H1 (cell line): ENCODE measurements around the gene SCAI.

Experiments used
- CREB1 ChIP-seq: IDR thresholded peaks from 2 replicates; pipeline ENCODE4 v1.6.1; 2012; ENCODE audit warnings: inconsistent platforms
- EZH2 ChIP-seq: fragments of 200-600 bp; sonication (generic); IDR thresholded peaks from 2 replicates; pipeline ENCODE4 v1.7.1; 2012; ENCODE audit warnings: low read depth, mild to moderate bottlenecking, moderate library complexity, low read length, inconsistent platforms; ENCODE audit not compliant: severe bottlenecking
- HDAC6 ChIP-seq: IDR thresholded peaks from one replicate; pipeline ENCODE4 v1.7.1; 2012; ENCODE audit warnings: low read depth, mild to moderate bottlenecking, inconsistent platforms, low read length, moderate library complexity
- MAX ChIP-seq: IDR thresholded peaks from 2 replicates; pipeline ENCODE4 v1.6.1; 2012; ENCODE audit warnings: inconsistent platforms
- POLR2A ChIP-seq, 2 experiments: IDR thresholded peaks; 1 replicate in 1 of 2; 2 replicates in 1 of 2; pipeline ENCODE4 v1.6.1; 2011; ENCODE audit warnings: low read depth in 2 of 2, low read length in 2 of 2, mild to moderate bottlenecking in 2 of 2; ENCODE audit errors: control extremely low read depth in 1 of 2
- POLR2AphosphoS5 ChIP-seq: IDR thresholded peaks from 2 replicates; pipeline ENCODE4 v1.6.1; 2011; ENCODE audit warnings: low read depth, low read length
- RXRA ChIP-seq: IDR thresholded peaks from 2 replicates; pipeline ENCODE4 v1.6.1; 2011; ENCODE audit warnings: low read depth, mild to moderate bottlenecking, low read length, moderate library complexity; ENCODE audit not compliant: insufficient read depth
- SIN3A ChIP-seq, 2 experiments: IDR thresholded peaks in 1 of 2; conservative IDR thresholded peaks in 1 of 2; 2 replicates each; pipeline ENCODE4 v1.6.1; 2011 to 2012; ENCODE audit warnings: low read length in 2 of 2, improper control_type of control experiment in 1 of 2, low read depth in 1 of 2, mild to moderate bottlenecking in 1 of 2
- SIRT6 ChIP-seq: IDR thresholded peaks from one replicate; pipeline ENCODE4 v1.7.1; 2012; ENCODE audit warnings: low read length, inconsistent platforms
- SP4 ChIP-seq: IDR thresholded peaks from 2 replicates; pipeline ENCODE4 v1.6.1; 2012; ENCODE audit warnings: low read length, inconsistent platforms
- YY1 ChIP-seq: IDR thresholded peaks from 2 replicates; pipeline ENCODE4 v1.6.1; 2011; ENCODE audit warnings: low read depth, mild to moderate bottlenecking, low read length
- ZNF274 ChIP-seq: IDR thresholded peaks from 2 replicates; pipeline ENCODE4 v1.7.0; 2012; ENCODE audit warnings: low read length, borderline replicate concordance; ENCODE audit errors: extremely low read depth
- TF ChIP-seq, protein P1 (sequence below): IDR thresholded peaks from 2 replicates; pipeline ENCODE4 v1.6.1; 2012; ENCODE audit warnings: low read length, inconsistent platforms
- TF ChIP-seq, protein P2 (sequence below), 3 experiments: IDR thresholded peaks; 1 replicate in 2 of 3; 2 replicates in 1 of 3; pipeline versions ENCODE4 v1.5.1 to v1.6.1; 2011; ENCODE audit warnings: low read length in 3 of 3, mild to moderate bottlenecking in 3 of 3, inconsistent platforms in 2 of 3, low read depth in 1 of 3, moderate library complexity in 1 of 3; ENCODE audit not compliant: insufficient read depth in 1 of 3; ENCODE audit errors: control extremely low read depth in 1 of 3

GRCh38 chr9:124950050-124950718 lies 193.1 kb downstream of the SCAI start:
- TF ChIP-seq YY1 (no peak), SIN3A (conservative IDR thresholded peaks at IDR 0.05 in 1 of 2, IDR thresholded peaks at IDR 0.05 in 1 of 2; ENCODE audit: low read depth in 1 of 2, low read length in 2 of 2) (no peak), SP4 (no peak), EZH2 (no peak), ZNF274 (no peak), MAX (no peak), POLR2A (IDR thresholded peaks at IDR 0.05; ENCODE audit: control extremely low read depth in 1 of 2, low read depth in 2 of 2, low read length in 2 of 2) (no peak), POLR2AphosphoS5 (no peak), CREB1 (no peak), HDAC6 (no peak), RXRA (no peak), SIRT6 (no peak)
- TF ChIP-seq, protein P1, sequence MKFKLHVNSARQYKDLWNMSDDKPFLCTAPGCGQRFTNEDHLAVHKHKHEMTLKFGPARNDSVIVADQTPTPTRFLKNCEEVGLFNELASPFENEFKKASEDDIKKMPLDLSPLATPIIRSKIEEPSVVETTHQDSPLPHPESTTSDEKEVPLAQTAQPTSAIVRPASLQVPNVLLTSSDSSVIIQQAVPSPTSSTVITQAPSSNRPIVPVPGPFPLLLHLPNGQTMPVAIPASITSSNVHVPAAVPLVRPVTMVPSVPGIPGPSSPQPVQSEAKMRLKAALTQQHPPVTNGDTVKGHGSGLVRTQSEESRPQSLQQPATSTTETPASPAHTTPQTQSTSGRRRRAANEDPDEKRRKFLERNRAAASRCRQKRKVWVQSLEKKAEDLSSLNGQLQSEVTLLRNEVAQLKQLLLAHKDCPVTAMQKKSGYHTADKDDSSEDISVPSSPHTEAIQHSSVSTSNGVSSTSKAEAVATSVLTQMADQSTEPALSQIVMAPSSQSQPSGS, result no peak
- TF ChIP-seq, protein P2, sequence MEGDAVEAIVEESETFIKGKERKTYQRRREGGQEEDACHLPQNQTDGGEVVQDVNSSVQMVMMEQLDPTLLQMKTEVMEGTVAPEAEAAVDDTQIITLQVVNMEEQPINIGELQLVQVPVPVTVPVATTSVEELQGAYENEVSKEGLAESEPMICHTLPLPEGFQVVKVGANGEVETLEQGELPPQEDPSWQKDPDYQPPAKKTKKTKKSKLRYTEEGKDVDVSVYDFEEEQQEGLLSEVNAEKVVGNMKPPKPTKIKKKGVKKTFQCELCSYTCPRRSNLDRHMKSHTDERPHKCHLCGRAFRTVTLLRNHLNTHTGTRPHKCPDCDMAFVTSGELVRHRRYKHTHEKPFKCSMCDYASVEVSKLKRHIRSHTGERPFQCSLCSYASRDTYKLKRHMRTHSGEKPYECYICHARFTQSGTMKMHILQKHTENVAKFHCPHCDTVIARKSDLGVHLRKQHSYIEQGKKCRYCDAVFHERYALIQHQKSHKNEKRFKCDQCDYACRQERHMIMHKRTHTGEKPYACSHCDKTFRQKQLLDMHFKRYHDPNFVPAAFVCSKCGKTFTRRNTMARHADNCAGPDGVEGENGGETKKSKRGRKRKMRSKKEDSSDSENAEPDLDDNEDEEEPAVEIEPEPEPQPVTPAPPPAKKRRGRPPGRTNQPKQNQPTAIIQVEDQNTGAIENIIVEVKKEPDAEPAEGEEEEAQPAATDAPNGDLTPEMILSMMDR (IDR thresholded peaks at IDR 0.05; ENCODE audit: control extremely low read depth in 1 of 3, insufficient read depth in 1 of 3, low read depth in 1 of 3, low read length in 3 of 3), result no peak
